HG02798 (cell line): Measurements from ENCODE around the gene EXPH5.

ENCODE experiments used
- ATAC-seq: cut with Tn5 transposase; IDR thresholded peaks from one replicate; pipeline ENCODE4 v1.9.1; 2021; ENCODE audit warnings: mild to moderate bottlenecking; ENCODE audit not compliant: unreplicated experiment, poor library complexity

EXPH5 gene

GRCh38 chr11:108524422-108524821 lies 69.1 kb downstream of the EXPH5 start:
- no peak for ATAC-seq

- ATAC-seq, result no peak
These were observed 71.2 kb downstream of the EXPH5 start for GRCh38 chr11:108522318-108522717.

- no peak for ATAC-seq
These were observed 75.0 kb downstream of the EXPH5 start for GRCh38 chr11:108518581-108518980.

GRCh38 chr11:108516125-108516524 lies 77.4 kb downstream of the EXPH5 start:
- no peak for ATAC-seq

GRCh38 chr11:108512708-108513107 lies 80.9 kb downstream of the EXPH5 start:
- no peak for ATAC-seq

- ATAC-seq, result no peak
These were observed 81.6 kb downstream of the EXPH5 start for GRCh38 chr11:108511851-108512474.

GRCh38 chr11:108508653-108509593 lies 84.6 kb downstream of the EXPH5 start:
- ATAC-seq, result no peak

GRCh38 chr11:108501396-108501795 lies 92.2 kb downstream of the EXPH5 start:
- ATAC-seq, result no peak

GRCh38 chr11:108500721-108501120 lies 92.8 kb downstream of the EXPH5 start:
- ATAC-seq, result no peak

- ATAC-seq, result no peak
These were observed 93.4 kb downstream of the EXPH5 start for GRCh38 chr11:108500169-108500568.

GRCh38 chr11:108498816-108499408 lies 94.7 kb downstream of the EXPH5 start:
- no peak for ATAC-seq

- peak; percentile 73 for ATAC-seq
These were observed 95.3 kb downstream of the EXPH5 start, which contains the start of gene POGLUT3 for GRCh38 chr11:108498046-108498815. POGLUT3 (minus strand) TSS chr11:108498384; CDS start chr11:108498366, 18 bp downstream.

- ATAC-seq, result peak; percentile 56
These were observed 96.1 kb downstream of the EXPH5 start for GRCh38 chr11:108497317-108498045.

- no peak for ATAC-seq
These were observed 96.8 kb downstream of the EXPH5 start for GRCh38 chr11:108496643-108497256.

GRCh38 chr11:108495326-108495725 lies 98.2 kb downstream of the EXPH5 start:
- ATAC-seq, result no peak

GRCh38 chr11:108494182-108494581 lies 99.4 kb downstream of the EXPH5 start:
- no peak for ATAC-seq

- no peak for ATAC-seq
These were observed 101.6 kb downstream of the EXPH5 start for GRCh38 chr11:108491936-108492335.

- ATAC-seq, result no peak
These were observed 106.7 kb downstream of the EXPH5 start for GRCh38 chr11:108486828-108487227.

GRCh38 chr11:108486331-108486730 lies 107.2 kb downstream of the EXPH5 start:
- no peak for ATAC-seq
